Bronchial epithelial cell (primary cell): ENCODE data around the gene NRL. TPM values are rescaled to one million over a fixed set of nuclear protein-coding genes. Genes with fewer than 3 reads are reported as not detected.

Source experiments
- DNase-seq: peaks from one replicate; pipeline ENCODE4 v3.0.0-alpha.2; 2010; ENCODE audit warnings: low read depth
- FAIRE-seq: peaks from 2 replicates; lab custom pipeline; 2011; peaks lifted over from hg19 to GRCh38; lab: Jason Lieb, UNC
- H3K27me3 ChIP-seq: 2 replicates; pipeline ENCODE4 v1.5.1; 2011; ENCODE audit warnings: low read length; ENCODE audit not compliant: control insufficient read depth, insufficient read depth
- H3K36me3 ChIP-seq: 2 replicates; pipeline ENCODE4 v1.5.1; 2011; ENCODE audit warnings: low read length; ENCODE audit not compliant: control insufficient read depth, insufficient read depth
- H3K4me3 ChIP-seq: 2 replicates; pipeline ENCODE4 v1.5.1; 2011; ENCODE audit warnings: mild to moderate bottlenecking, low read depth, low read length, control low read depth
- CTCF ChIP-seq: IDR thresholded peaks from 2 replicates; pipeline ENCODE4 v1.5.1; 2011; ENCODE audit warnings: mild to moderate bottlenecking, moderate library complexity, low read length, control low read depth, inconsistent platforms; ENCODE audit not compliant: insufficient read depth, severe bottlenecking
- total RNA-seq: library from RNA; depleted of rRNA; stranded (reverse); fragments of >200 nt; gene quantifications from 2 replicates; pipeline ENCODE4 v1.2.1, GENCODE V29; 2014

NRL gene
- total RNA-seq, 1 donor from 2014 or later: 0.79 TPM

GRCh38 chr14:24143511-24143910 is 28.8 kb upstream of the NRL start:
- peaks cover 9% of the 10 kb centered on the region for H3K36me3 ChIP-seq
- no peak for FAIRE-seq
- H3K27me3 ChIP-seq: no peaks in the 10 kb centered on the region
- H3K4me3 ChIP-seq: no peak overlapping the region
- DNase-seq: no peak
- TF ChIP-seq CTCF: no peak

- Histone ChIP-seq H3K4me3 (peak within 1 kb of the TSS; percentile 62), H3K27me3 (no peaks in the 10 kb centered on the region), H3K36me3 (peaks cover 15% of the 10 kb centered on the region)
- no peak for FAIRE-seq
- DNase-seq: peak; percentile 98
- peak; percentile 51 for TF ChIP-seq CTCF
These were observed 26.5 kb upstream of the NRL start, which contains the start of gene EMC9 for GRCh38 chr14:24141097-24141880. TSS of gene EMC9 (minus strand) at chr14:24141591. CDS start at chr14:24141304, 287 bp downstream.

GRCh38 chr14:24139272-24139934 is 24.7 kb upstream of the NRL start:
- FAIRE-seq: no peak

GRCh38 chr14:24138396-24139271 is 23.9 kb upstream of the NRL start:
- Histone ChIP-seq H3K4me3 (no peak overlapping the region), H3K36me3 (peaks cover 11% of the 10 kb centered on the region), H3K27me3 (no peaks in the 10 kb centered on the region)
- FAIRE-seq (no peak), DNase-seq (no peak)
- TF ChIP-seq CTCF: no peak

More at GRCh38 chr14:24139272-24139934, 24.7 kb upstream of the NRL start:
- no peak for DNase-seq
- TF ChIP-seq CTCF: no peak
- Histone ChIP-seq H3K36me3 (peaks cover 15% of the 10 kb centered on the region), H3K4me3 (no peak overlapping the region), H3K27me3 (no peaks in the 10 kb centered on the region)

- H3K4me3 ChIP-seq: no peak overlapping the region
- peaks cover 11% of the 10 kb centered on the region for H3K36me3 ChIP-seq
- no peak for TF ChIP-seq CTCF
- DNase-seq (no peak), FAIRE-seq (no peak)
- no peaks in the 10 kb centered on the region for H3K27me3 ChIP-seq
These were observed 23.0 kb upstream of the NRL start for GRCh38 chr14:24137529-24138395.
